Measurements from ENCODE around the gene KCTD3.

- TF ChIP-seq POLR2A (IDR thresholded peaks at IDR 0.05; ENCODE audit: low read length) (no peak), GATA1 (IDR thresholded peaks at IDR 0.05; ENCODE audit: low read depth, low read length) (no peak)
Observed at GRCh38 chr1:215543806-215544205, 23.3 kb upstream of the KCTD3 start.
